Measurements from ENCODE around the gene LRRK1.

LRRK1 gene

DNA sequence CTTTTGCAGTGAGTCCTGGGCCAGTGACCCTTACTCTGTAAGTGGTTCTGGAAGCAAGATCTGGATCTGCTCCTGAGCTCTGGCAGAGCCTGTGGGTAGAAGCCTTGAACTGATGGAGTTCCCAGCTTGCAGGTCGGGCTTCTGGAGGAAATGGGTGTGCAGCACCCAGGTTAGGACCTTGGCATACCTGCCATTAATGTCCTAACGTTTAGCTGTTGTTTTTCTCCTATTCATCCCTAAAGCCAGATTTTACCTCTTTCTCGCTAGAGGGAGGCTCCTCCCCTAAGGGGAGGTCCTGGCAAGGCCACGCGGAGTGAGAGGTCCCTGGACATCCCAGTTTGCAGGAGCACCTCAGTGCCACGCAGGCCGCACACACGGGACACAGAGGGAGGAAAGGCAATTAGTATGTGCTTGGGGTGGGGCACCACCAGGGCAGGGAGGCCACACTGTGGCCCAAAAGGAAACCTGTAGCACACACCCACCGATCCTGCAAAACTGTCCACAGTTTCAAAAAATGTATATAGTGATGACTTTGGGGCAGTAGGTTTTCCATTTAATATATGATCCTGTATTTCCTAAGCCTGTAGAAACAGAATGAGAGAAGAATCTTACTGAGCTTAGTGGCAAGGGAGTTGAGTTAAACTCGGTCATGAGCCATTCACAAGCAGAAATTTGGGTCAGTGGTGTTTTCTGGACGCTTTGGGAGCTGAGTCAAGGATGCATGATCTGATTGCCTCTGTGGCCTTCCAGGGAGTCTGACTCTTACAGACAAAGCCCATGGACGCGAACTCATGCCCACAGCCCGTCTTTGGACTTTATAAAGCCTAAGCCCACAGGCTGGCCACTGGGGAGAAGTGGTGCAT lies 148.7 kb downstream of the LRRK1 start:
- Mint-ChIP-seq H3K27me3 (ENCODE audit: low read depth) (peaks cover 12% of the 10 kb centered on the region), H3K36me3 (ENCODE audit: low read depth) (no peaks in the 10 kb centered on the region), H3K27ac (peak overlapping the region; percentile 77 to 86 (median 79)), H3K4me1 (peaks cover 49% of the 10 kb centered on the region), H3K4me3 (no peak overlapping the region), H3K9me3 (no peaks in the 10 kb centered on the region)
- TF ChIP-seq, protein P1, sequence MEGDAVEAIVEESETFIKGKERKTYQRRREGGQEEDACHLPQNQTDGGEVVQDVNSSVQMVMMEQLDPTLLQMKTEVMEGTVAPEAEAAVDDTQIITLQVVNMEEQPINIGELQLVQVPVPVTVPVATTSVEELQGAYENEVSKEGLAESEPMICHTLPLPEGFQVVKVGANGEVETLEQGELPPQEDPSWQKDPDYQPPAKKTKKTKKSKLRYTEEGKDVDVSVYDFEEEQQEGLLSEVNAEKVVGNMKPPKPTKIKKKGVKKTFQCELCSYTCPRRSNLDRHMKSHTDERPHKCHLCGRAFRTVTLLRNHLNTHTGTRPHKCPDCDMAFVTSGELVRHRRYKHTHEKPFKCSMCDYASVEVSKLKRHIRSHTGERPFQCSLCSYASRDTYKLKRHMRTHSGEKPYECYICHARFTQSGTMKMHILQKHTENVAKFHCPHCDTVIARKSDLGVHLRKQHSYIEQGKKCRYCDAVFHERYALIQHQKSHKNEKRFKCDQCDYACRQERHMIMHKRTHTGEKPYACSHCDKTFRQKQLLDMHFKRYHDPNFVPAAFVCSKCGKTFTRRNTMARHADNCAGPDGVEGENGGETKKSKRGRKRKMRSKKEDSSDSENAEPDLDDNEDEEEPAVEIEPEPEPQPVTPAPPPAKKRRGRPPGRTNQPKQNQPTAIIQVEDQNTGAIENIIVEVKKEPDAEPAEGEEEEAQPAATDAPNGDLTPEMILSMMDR (IDR thresholded peaks at IDR 0.05; ENCODE audit: unreplicated experiment in 3 of 3): no peak

DNA sequence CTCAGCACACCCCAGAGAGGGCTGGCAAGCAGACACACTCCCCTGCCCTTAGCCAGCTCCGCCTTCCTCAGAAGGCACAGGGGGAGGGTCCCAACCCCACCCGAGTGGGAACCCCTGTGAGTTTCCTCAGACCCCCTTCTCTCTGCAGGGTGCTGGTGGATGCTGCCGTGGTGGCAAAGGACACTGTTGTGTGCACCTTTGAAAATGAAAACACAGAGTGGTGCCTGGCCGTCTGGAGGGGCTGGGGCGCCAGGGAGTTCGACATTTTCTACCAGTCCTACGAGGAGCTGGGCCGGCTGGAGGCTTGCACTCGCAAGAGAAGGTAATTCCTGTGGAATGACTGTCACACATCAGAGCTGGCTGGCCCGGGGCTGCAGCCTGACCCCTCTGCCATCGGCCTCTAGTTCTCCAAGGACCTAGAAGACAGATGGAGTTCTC lies 149.4 kb downstream of the LRRK1 start:
- Mint-ChIP-seq H3K4me1 (peaks cover 45% of the 10 kb centered on the region), H3K27ac (peak overlapping the region; percentile 85 to 95 (median 91)), H3K36me3 (ENCODE audit: low read depth) (no peaks in the 10 kb centered on the region), H3K9me3 (no peaks in the 10 kb centered on the region), H3K27me3 (ENCODE audit: low read depth) (peaks cover 12% of the 10 kb centered on the region), H3K4me3 (no peak overlapping the region)
- TF ChIP-seq, protein P1 (IDR thresholded peaks at IDR 0.05; ENCODE audit: unreplicated experiment in 3 of 3): no peak

DNA sequence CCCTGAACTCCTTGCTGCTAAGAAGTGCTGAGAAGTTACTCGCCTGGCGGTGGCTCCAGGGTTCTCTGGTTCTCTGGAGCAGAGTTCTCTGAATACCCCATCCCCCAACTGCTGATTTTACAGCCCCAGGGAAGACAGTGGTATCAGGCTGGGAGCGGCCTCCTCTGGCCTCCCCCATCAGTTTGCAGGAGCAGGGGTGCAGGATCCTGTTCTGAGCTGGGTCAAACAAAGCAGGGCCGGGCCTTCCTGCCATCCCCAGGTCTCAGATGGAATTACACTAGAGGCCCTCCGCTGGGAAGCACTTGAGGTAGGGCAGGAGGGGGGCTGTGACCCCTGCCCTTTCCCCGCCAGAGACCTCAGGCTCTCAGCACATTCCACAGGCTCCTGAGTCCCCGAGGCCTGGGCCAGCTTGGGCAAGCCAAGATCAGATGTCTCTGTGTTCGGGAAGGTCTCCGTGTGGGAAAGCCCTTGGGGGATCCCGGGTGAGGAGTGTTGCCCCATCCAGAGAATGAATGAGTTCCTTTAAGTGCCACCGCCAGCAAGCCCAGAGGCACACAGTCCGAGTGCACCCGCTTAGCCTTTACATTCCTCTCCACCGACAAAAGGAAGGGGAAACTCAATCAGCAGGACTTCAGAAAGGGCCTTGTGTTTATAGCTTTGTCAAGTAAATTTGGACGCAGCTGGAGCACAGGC lies 149.9 kb downstream of the LRRK1 start:
- no peaks in the 10 kb centered on the region for H3K9me3 Mint-ChIP-seq
- TF ChIP-seq, protein P1 (IDR thresholded peaks at IDR 0.05; ENCODE audit: unreplicated experiment in 3 of 3): peak; percentile 16 to 39 (median 20)

DNA sequence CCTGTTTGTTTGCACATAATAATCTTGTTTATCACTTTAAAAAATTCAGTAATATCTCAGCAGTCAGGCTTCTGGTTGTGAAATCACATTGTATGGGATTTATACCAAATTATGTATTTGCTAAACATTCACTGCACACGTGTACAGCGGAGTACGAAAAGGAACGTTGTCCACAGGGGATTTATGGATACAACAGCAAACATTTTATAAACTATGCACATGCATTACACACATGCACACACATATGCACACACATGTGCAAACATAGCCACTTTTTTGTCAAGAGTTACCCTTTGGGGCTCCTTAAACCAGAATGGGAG lies 150.5 kb downstream of the LRRK1 start:
- no peaks in the 10 kb centered on the region for H3K9me3 Mint-ChIP-seq
- H3K4me1 Mint-ChIP-seq: peaks cover 34% of the 10 kb centered on the region
- H3K4me3 Mint-ChIP-seq: no peak overlapping the region
- H3K36me3 Mint-ChIP-seq (ENCODE audit: low read depth): no peaks in the 10 kb centered on the region
- TF ChIP-seq, protein P1 (IDR thresholded peaks at IDR 0.05; ENCODE audit: unreplicated experiment in 3 of 3): no peak
- H3K27ac Mint-ChIP-seq: peak overlapping the region; percentile 85 to 95 (median 91)
- H3K27me3 Mint-ChIP-seq (ENCODE audit: low read depth): peaks cover 6% of the 10 kb centered on the region

More for the DNA sequence above, 149.9 kb downstream of the LRRK1 start:
- H3K4me1 Mint-ChIP-seq: peaks cover 39% of the 10 kb centered on the region
- peak overlapping the region; percentile 85 to 95 (median 91) for H3K27ac Mint-ChIP-seq
- no peaks in the 10 kb centered on the region for H3K36me3 Mint-ChIP-seq (ENCODE audit: low read depth)
- H3K4me3 Mint-ChIP-seq: no peak overlapping the region
- H3K27me3 Mint-ChIP-seq (ENCODE audit: low read depth): peaks cover 11% of the 10 kb centered on the region

DNA sequence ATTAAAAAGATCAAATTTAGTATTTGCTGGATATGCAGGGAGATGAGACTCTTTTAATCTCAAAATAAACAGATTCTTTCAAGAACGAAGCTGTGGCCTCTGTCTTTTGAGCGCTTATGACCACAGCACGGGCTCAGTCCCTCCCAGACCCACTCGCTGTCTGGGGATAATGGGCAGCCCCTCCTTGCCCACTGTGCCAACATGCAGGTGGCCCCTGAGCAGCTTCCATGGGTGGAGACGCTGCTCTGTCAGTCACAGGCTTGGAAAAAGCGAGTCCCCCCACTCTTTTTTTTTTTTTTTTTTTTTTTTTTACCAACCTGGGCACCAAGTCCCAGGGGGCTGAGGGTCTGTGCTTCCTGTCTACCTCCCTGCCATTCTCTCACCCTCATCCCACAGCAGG lies 150.9 kb downstream of the LRRK1 start:
- Mint-ChIP-seq H3K36me3 (ENCODE audit: low read depth) (no peaks in the 10 kb centered on the region), H3K4me1 (peaks cover 33% of the 10 kb centered on the region)
- TF ChIP-seq, protein P1 (IDR thresholded peaks at IDR 0.05; ENCODE audit: unreplicated experiment in 3 of 3): no peak

More for the DNA sequence above, 150.9 kb downstream of the LRRK1 start:
- no peak overlapping the region for H3K4me3 Mint-ChIP-seq
- H3K27ac Mint-ChIP-seq: peak overlapping the region; percentile 77 to 95 (median 91)
- no peaks in the 10 kb centered on the region for H3K9me3 Mint-ChIP-seq
- peaks cover 6% of the 10 kb centered on the region for H3K27me3 Mint-ChIP-seq (ENCODE audit: low read depth)
